ENCODE measurements around the gene KIFC3.

The KIFC3 gene

GRCh38 chr16:57762365-57763040, 39.8 kb downstream of the KIFC3 start:
- DNase-seq (ENCODE audit: low read depth) = no peak
- no peak for TF ChIP-seq CTCF (IDR thresholded peaks at IDR 0.05; ENCODE audit: low read length, missing control alignments)
- H3K4me3 ChIP-seq (replicated peaks; ENCODE audit: low read depth, low read length) = no peak overlapping the region

GRCh38 chr16:57761957-57762356, 40.3 kb downstream of the KIFC3 start:
- no peak overlapping the region for H3K4me3 ChIP-seq (replicated peaks; ENCODE audit: low read depth, low read length)
- no peak for TF ChIP-seq CTCF (IDR thresholded peaks at IDR 0.05; ENCODE audit: low read length, missing control alignments)
- DNase-seq (ENCODE audit: low read depth) = no peak

DNA sequence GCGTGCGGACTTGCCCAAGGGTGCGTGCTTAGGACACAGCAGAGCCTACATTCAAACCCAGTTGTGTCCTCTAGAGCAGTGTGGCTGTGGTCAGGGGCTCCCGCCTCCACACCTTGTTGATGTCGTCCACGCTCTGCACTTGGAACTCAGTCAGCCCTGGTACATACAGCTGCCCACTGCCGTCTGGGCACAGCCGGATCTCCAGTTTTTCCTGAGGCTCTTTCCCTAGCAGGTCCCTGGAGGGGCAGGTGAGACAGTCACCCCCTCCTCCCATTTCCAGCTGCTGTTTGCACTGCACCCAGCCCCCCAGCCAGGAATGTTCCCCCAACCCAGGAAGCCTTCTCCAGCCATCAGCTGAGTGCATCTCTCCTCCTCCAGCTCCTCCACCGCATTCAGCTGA, 41.0 kb downstream of the KIFC3 start:
- H3K4me3 ChIP-seq (replicated peaks; ENCODE audit: low read depth, low read length) = no peak overlapping the region
- no peak for TF ChIP-seq CTCF (IDR thresholded peaks at IDR 0.05; ENCODE audit: low read length, missing control alignments)
- DNase-seq (ENCODE audit: low read depth) = no peak

- no peak overlapping the region for H3K4me3 ChIP-seq (replicated peaks; ENCODE audit: low read depth, low read length)
- no peak for TF ChIP-seq CTCF (IDR thresholded peaks at IDR 0.05; ENCODE audit: low read length, missing control alignments)
- no peak for DNase-seq (ENCODE audit: low read depth)
Observed at GRCh38 chr16:57760357-57761160, 41.7 kb downstream of the KIFC3 start.

DNA sequence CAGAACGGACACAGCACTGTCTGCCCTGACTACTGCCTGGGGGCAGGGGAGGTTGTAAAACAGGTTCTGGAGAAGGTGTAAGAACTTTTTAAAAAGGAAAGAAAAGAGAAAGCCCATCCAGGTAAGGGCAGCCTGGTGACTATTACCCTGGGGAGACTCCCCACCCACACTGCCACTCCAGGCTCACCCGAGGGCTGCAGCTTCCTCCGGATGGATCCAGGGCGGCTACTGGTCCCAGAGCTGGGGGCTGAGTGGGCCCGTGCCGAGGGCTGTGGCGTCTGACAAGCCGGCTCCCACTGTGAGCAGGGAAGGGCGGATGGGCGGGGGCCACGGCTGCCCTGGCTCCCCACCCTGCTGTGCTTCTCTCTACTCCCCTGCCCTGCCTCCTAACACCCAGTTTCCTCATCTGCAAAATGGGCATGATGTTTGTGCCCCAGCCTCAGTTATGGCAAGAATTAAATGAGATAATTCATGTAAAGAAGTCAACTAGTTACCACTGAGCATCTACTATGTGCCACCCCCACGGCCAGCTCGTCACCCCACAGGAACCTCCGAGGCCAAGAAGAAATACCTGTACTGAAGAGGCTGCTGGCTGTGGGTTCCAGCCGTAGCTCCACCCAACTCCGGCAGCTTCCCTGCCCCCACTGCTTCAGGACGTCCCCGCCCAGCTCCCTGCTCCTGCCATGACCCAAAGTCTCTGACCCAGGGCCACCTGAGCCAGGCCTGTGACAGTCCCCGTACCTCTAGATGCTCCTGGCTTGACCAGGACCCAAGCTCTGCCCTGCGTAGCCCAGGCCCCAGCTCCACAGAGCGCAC, 42.5 kb downstream of the KIFC3 start:
- no peak for DNase-seq (ENCODE audit: low read depth)
- H3K4me3 ChIP-seq (replicated peaks; ENCODE audit: low read depth, low read length) = no peak overlapping the region
- TF ChIP-seq CTCF (IDR thresholded peaks at IDR 0.05; ENCODE audit: low read length, missing control alignments) = no peak

DNA sequence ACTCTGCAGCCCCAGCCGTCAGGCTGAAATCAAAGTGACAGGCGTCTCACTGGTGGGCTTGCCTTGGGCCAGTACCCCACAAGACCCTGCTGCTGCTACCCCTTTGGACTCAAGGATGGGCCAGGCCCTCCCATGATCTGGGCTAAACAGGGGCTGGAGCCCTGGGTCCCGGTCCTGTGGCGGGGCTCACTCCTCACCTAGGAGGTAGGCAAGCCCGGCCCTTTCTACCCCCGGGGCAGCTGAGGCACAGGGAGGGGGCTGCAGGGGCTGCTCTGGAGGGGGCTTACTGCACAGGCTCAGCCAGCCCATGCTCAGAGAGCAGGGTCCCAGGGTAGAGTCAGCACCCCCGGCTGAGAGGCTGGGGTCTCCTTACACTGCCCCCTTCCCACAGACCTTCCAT, 43.2 kb downstream of the KIFC3 start:
- no peak for DNase-seq (ENCODE audit: low read depth)
- TF ChIP-seq CTCF (IDR thresholded peaks at IDR 0.05; ENCODE audit: low read length, missing control alignments) = no peak
- no peak overlapping the region for H3K4me3 ChIP-seq (replicated peaks; ENCODE audit: low read depth, low read length)

Data from fibroblast of pulmonary artery (primary cell).